ENCODE measurements around the gene MLST8. TPM values are rescaled to one million over a fixed set of nuclear protein-coding genes. Genes with fewer than 3 reads are reported as not detected.

The MLST8 gene
- total and polyA plus RNA-seq, 4 donors = 11.1 to 26.7 (median 20.2) TPM

GRCh38 chr16:2238150-2238837 lies 33.0 kb downstream of the MLST8 start:
- Histone ChIP-seq H3K4me1 (ENCODE audit: control insufficient read depth in 4 of 4, insufficient read depth in 4 of 4, low read length in 3 of 4) (peaks cover 0 to 14% (median 11%) of the 10 kb centered on the region in 4 donors), H3K27ac (ENCODE audit: low read depth in 1 of 2, low read length in 2 of 2) (no peak overlapping the region), H3K27me3 (ENCODE audit: control insufficient read depth in 4 of 4, insufficient read depth in 4 of 4, low read length in 3 of 4) (no peaks in the 10 kb centered on the region), H3K9ac (ENCODE audit: low read depth in 1 of 2, low read length in 2 of 2) (no peak overlapping the region), H3K4me3 (ENCODE audit: low read depth in 1 of 3, low read length in 3 of 3) (no peak overlapping the region), H3K36me3 (ENCODE audit: control insufficient read depth in 4 of 4, insufficient read depth in 3 of 4, low read depth in 1 of 4, low read length in 3 of 4) (peaks cover 7 to 37% (median 16%) of the 10 kb centered on the region in 4 donors), H3K9me3 (ENCODE audit: control insufficient read depth in 4 of 4, low read length in 3 of 4) (no peaks in the 10 kb centered on the region)
- WGBS = 60% methylated on average over 18 of the region's 18 CpGs
- TF ChIP-seq, protein P1, sequence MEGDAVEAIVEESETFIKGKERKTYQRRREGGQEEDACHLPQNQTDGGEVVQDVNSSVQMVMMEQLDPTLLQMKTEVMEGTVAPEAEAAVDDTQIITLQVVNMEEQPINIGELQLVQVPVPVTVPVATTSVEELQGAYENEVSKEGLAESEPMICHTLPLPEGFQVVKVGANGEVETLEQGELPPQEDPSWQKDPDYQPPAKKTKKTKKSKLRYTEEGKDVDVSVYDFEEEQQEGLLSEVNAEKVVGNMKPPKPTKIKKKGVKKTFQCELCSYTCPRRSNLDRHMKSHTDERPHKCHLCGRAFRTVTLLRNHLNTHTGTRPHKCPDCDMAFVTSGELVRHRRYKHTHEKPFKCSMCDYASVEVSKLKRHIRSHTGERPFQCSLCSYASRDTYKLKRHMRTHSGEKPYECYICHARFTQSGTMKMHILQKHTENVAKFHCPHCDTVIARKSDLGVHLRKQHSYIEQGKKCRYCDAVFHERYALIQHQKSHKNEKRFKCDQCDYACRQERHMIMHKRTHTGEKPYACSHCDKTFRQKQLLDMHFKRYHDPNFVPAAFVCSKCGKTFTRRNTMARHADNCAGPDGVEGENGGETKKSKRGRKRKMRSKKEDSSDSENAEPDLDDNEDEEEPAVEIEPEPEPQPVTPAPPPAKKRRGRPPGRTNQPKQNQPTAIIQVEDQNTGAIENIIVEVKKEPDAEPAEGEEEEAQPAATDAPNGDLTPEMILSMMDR (IDR thresholded peaks at IDR 0.05; ENCODE audit: low read depth, low read length, missing input control) = no peak
- TF ChIP-seq RXRA (IDR thresholded peaks at IDR 0.05) (no peak), REST (IDR thresholded peaks at IDR 0.05) (no peak), ATF3 (IDR thresholded peaks at IDR 0.05) (no peak), TAF1 (conservative IDR thresholded peaks at IDR 0.05) (no peak), FOXA2 (IDR thresholded peaks at IDR 0.05) (no peak), SP1 (IDR thresholded peaks at IDR 0.05) (no peak), HNF4A (conservative IDR thresholded peaks at IDR 0.05) (no peak), HNF4G (IDR thresholded peaks at IDR 0.05) (no peak), GABPA (IDR thresholded peaks at IDR 0.05 in 1 of 2, conservative IDR thresholded peaks at IDR 0.05 in 1 of 2) (no peak), RAD21 (IDR thresholded peaks at IDR 0.05) (no peak), EGR1 (IDR thresholded peaks at IDR 0.05; ENCODE audit: low read depth in 2 of 2) (no peak), FOXA1 (IDR thresholded peaks at IDR 0.05) (no peak)
- TF ChIP-seq, protein P2, sequence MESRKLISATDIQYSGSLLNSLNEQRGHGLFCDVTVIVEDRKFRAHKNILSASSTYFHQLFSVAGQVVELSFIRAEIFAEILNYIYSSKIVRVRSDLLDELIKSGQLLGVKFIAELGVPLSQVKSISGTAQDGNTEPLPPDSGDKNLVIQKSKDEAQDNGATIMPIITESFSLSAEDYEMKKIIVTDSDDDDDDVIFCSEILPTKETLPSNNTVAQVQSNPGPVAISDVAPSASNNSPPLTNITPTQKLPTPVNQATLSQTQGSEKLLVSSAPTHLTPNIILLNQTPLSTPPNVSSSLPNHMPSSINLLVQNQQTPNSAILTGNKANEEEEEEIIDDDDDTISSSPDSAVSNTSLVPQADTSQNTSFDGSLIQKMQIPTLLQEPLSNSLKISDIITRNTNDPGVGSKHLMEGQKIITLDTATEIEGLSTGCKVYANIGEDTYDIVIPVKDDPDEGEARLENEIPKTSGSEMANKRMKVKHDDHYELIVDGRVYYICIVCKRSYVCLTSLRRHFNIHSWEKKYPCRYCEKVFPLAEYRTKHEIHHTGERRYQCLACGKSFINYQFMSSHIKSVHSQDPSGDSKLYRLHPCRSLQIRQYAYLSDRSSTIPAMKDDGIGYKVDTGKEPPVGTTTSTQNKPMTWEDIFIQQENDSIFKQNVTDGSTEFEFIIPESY (IDR thresholded peaks at IDR 0.05) = no peak
- DNase-seq (ENCODE audit: low spot score) = no peak

Data from liver (tissue), 9 donors.